Neural cell (in vitro differentiated cells): Measurements from ENCODE around the gene FBL. TPM values are rescaled to one million over a fixed set of nuclear protein-coding genes. Genes with fewer than 3 reads are reported as not detected.

Experiments
- H2AFZ ChIP-seq: fragments of 200-600, 300-800 bp; sonication (generic), shearing (Covaris generic); 2 replicates; pipeline ENCODE4 v1.6.0; 2014; ENCODE audit warnings: low read depth, mild to moderate bottlenecking, antibody characterized with exemption, low read length, moderate library complexity
- H3F3A ChIP-seq: fragments of 200-600 bp; shearing (Covaris generic); 2 replicates; pipeline ENCODE4 v1.6.1; 2016; ENCODE audit warnings: mild to moderate bottlenecking, moderate library complexity, mixed read lengths, antibody characterized with exemption, low read length; ENCODE audit not compliant: insufficient read depth, poor library complexity, severe bottlenecking
- H3K27ac ChIP-seq: fragments of 200-600, 300-800 bp; sonication (generic), shearing (Covaris generic); 2 replicates; pipeline ENCODE4 v1.5.1; 2014; ENCODE audit warnings: mild to moderate bottlenecking, low read length, moderate library complexity
- H3K27me3 ChIP-seq: fragments of 300-800, 200-600 bp; sonication (generic), shearing (Covaris generic); 2 replicates; pipeline ENCODE4 v1.6.0; 2014; ENCODE audit warnings: mild to moderate bottlenecking, low read depth, low read length, moderate library complexity; ENCODE audit not compliant: insufficient read depth
- H3K36me3 ChIP-seq: fragments of 300-800, 200-600 bp; sonication (generic), shearing (Covaris generic); 2 replicates; pipeline ENCODE4 v1.5.1; 2014; ENCODE audit warnings: mild to moderate bottlenecking, antibody characterized with exemption, low read length, moderate library complexity; ENCODE audit not compliant: insufficient read depth
- H3K4me2 ChIP-seq: fragments of 300-800, 200-600 bp; sonication (generic), shearing (Covaris generic); 2 replicates; pipeline ENCODE4 v1.6.0; 2014; ENCODE audit warnings: mild to moderate bottlenecking, low read length
- H3K4me3 ChIP-seq: fragments of 300-800, 200-600 bp; sonication (generic), shearing (Covaris generic); 2 replicates; pipeline ENCODE4 v1.5.1; 2014; ENCODE audit warnings: mild to moderate bottlenecking, low read length, moderate library complexity
- H3K79me2 ChIP-seq: fragments of 200-600 bp; shearing (Covaris generic); replicated peaks from 2 replicates; pipeline ENCODE4 v1.6.0; 2014; ENCODE audit warnings: mild to moderate bottlenecking, low read length, moderate library complexity; ENCODE audit not compliant: insufficient read depth
- H3K9ac ChIP-seq: fragments of 300-800, 200-600 bp; sonication (generic), shearing (Covaris generic); 2 replicates; pipeline ENCODE4 v1.6.1; 2016; ENCODE audit warnings: mild to moderate bottlenecking, low read length, mixed read lengths
- H3K9me2 ChIP-seq: fragments of 200-600 bp; shearing (Covaris generic); 2 replicates; pipeline ENCODE4 v1.6.1; 2016; ENCODE audit warnings: mild to moderate bottlenecking, low read length, mixed read lengths; ENCODE audit not compliant: insufficient read depth
- H3K9me3 ChIP-seq: fragments of 200-600, 300-800 bp; sonication (generic), shearing (Covaris generic); 2 replicates; pipeline ENCODE4 v1.6.1; 2016; ENCODE audit warnings: mild to moderate bottlenecking, mixed run types, low read length, moderate library complexity, mixed read lengths
- H4K20me1 ChIP-seq: fragments of 200-600 bp; shearing (Covaris generic); 2 replicates; pipeline ENCODE4 v1.6.1; 2016; ENCODE audit warnings: mild to moderate bottlenecking, mixed run types; ENCODE audit not compliant: insufficient read depth
- CTCF ChIP-seq: fragments of 450-650 bp; IDR thresholded peaks from 2 replicates; pipeline ENCODE4 v1.5.1; 2014; ENCODE audit warnings: antibody characterized with exemption, mild to moderate bottlenecking, moderate library complexity; ENCODE audit not compliant: poor library complexity, severe bottlenecking
- EP300 ChIP-seq: fragments of 450-650 bp; conservative IDR thresholded peaks from 2 replicates; pipeline ENCODE4 v1.6.1; 2014; ENCODE audit warnings: antibody characterized with exemption, mild to moderate bottlenecking, moderate library complexity; ENCODE audit not compliant: poor library complexity, severe bottlenecking
- EZH2 ChIP-seq: fragments of 200-600, 300-800 bp; shearing (Covaris generic), sonication (generic); IDR thresholded peaks from 2 replicates; pipeline ENCODE4 v1.6.1; 2014; ENCODE audit warnings: antibody characterized with exemption, low read length, borderline replicate concordance, mild to moderate bottlenecking; ENCODE audit not compliant: insufficient read depth, poor library complexity, severe bottlenecking
- MXI1 ChIP-seq: fragments of 450-650 bp; conservative IDR thresholded peaks from 2 replicates; pipeline ENCODE4 v1.6.1; 2014; ENCODE audit warnings: antibody characterized with exemption, mild to moderate bottlenecking; ENCODE audit not compliant: poor library complexity, severe bottlenecking
- POLR2AphosphoS5 ChIP-seq: IDR thresholded peaks from 2 replicates; pipeline ENCODE4 v1.6.1; 2012
- RAD21 ChIP-seq: fragments of 450-650 bp; conservative IDR thresholded peaks from 2 replicates; pipeline ENCODE4 v1.6.1; 2014; ENCODE audit warnings: antibody characterized with exemption, mild to moderate bottlenecking, moderate library complexity
- REST ChIP-seq: IDR thresholded peaks from 2 replicates; pipeline ENCODE4 v1.6.1; 2012; ENCODE audit warnings: borderline replicate concordance
- SMC3 ChIP-seq: fragments of 450-650 bp; conservative IDR thresholded peaks from 2 replicates; pipeline ENCODE4 v1.6.1; 2014; ENCODE audit warnings: antibody characterized with exemption, mild to moderate bottlenecking, moderate library complexity; ENCODE audit not compliant: poor library complexity
- TAF1 ChIP-seq: IDR thresholded peaks from 2 replicates; pipeline ENCODE4 v1.6.1; 2012; ENCODE audit warnings: low read depth
- polyA plus RNA-seq: library from polyadenylated mRNA; depleted of rRNA; stranded (reverse); fragments of >200 nt; gene quantifications from 2 replicates; pipeline ENCODE4 v1.2.3, GENCODE V29; 2014

Gene FBL
- polyA plus RNA-seq, 1 donor from 2014 or later = 84.7 TPM

GRCh38 chr19:39858541-39858940 is 12.4 kb upstream of the FBL start:
- Histone ChIP-seq H3K4me3 (no peak overlapping the region), H3K27me3 (no peaks in the 10 kb centered on the region), H3K79me2 (no peaks in the 10 kb centered on the region), H3K9me2 (no peaks in the 10 kb centered on the region), H3K27ac (no peak overlapping the region), H3K4me2 (no peak overlapping the region), H4K20me1 (no peaks in the 10 kb centered on the region), H3K9ac (no peak overlapping the region), H3F3A (no peaks in the 10 kb centered on the region), H2AFZ (no peak overlapping the region), H3K36me3 (no peaks in the 10 kb centered on the region), H3K9me3 (no peaks in the 10 kb centered on the region)
- TF ChIP-seq REST = no peak
- no peak for TF ChIP-seq EP300
- no peak for TF ChIP-seq MXI1
- TF ChIP-seq CTCF = no peak
- TF ChIP-seq EZH2 = no peak
- TF ChIP-seq POLR2AphosphoS5 = no peak
- no peak for TF ChIP-seq SMC3
- no peak for TF ChIP-seq RAD21
- no peak for TF ChIP-seq TAF1

- Histone ChIP-seq H4K20me1 (no peaks in the 10 kb centered on the region), H2AFZ (no peak overlapping the region), H3K9me3 (no peaks in the 10 kb centered on the region), H3K9ac (no peak overlapping the region), H3K9me2 (no peaks in the 10 kb centered on the region), H3K27ac (no peak overlapping the region), H3K79me2 (no peaks in the 10 kb centered on the region), H3K27me3 (no peaks in the 10 kb centered on the region), H3K36me3 (no peaks in the 10 kb centered on the region), H3K4me3 (no peak overlapping the region), H3F3A (no peaks in the 10 kb centered on the region), H3K4me2 (no peak overlapping the region)
- TF ChIP-seq REST = no peak
These were observed 6.7 kb upstream of the FBL start for GRCh38 chr19:39852882-39853281.
